ENCODE data around the gene SOCS6. TPM values are rescaled to one million over a fixed set of nuclear protein-coding genes. Genes with fewer than 3 reads are reported as not detected.
"Not testable (repeated sequence)": the region's sequence is repeated elsewhere in the genome, so short reads cannot be mapped to it uniquely, and the experiment has no call there.

The SOCS6 gene
- total RNA-seq, 2 donors from 2014 or later: 15.4 to 16.5 TPM

DNA sequence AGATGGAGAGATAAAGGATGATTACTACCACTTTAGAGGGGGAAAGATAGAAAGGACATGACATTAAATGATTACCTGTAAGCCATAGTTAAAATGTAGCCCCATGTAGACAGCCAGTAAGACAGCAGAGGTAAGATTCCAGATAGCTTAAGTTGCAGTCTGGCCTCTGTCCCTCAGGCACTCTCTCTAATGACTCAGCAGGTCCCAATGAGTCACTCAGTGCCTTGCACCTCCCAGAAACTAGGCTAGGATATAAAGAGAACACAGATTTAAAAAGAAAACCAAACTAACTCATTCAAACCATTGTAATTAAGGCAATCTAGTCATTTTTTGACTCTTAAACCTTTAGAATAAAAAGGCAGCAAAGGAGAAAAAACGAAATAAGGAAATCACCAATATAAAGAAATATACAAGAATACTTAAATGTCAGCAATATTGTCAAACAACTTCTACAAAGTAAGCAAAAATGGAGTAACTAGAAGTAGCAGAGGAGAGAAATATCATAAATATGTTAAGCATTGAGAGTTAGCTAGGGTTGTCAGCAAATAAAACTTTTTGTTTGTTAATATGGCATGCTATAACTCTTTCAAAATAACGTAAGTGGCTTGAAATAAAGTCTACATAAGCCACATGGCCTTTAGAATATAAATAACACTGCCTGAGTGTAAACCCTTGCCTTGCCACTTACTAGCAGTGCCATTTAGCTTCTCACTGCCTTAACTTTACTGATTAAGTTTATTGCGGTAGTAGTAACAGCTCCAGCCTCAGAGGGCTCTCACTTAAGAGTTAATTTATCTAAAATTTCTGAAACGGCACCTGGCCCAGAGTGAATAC lies 48.5 kb downstream of the SOCS6 start:
- DNase-seq (no peak), ATAC-seq (peak; percentile 81 to 95)
- intact Hi-C loops (cut with DNase I): no loop called here

DNA sequence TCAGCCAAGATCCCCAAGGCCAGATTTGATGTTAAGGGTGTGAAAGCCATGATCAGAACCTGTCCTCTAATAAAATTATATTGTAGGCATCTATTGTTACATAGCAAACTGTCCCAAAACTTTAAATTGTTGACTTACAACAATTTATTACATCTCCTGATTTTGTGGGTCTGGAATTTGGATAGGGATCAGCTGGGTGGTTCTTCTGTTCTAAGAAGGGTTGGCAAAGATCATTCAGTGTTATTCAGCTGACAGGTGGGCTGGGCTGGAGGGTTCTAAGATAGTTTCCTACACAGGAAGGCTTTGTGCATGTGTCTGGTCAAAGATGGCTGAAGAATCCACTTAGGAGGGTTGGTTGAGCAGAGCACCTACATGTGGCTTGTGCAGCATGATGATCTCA lies 50.0 kb downstream of the SOCS6 start:
- ATAC-seq (no peak), DNase-seq (no peak)
- intact Hi-C loops (cut with DNase I): no loop called here

DNA sequence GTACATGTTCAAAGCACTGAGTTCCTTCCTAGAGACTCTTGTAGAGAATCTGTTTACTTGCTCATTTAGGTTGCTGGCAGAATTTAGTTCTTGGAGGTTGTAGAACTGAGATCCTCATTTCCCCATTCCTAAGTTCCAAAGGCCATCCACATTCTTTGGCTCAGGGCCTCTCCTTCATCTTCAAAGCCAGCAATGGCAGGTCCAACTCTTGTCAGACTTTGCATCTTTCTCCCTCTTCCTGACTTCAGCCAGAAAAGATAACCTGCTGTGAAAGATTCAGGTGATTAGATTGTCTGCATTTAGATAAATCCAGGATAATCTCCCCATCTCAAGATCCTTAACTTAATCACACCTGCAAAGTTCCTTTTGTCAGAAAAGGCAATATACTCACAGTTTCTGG lies 51.1 kb downstream of the SOCS6 start:
- intact Hi-C loops (cut with DNase I): no loop called here
- ATAC-seq (no peak), DNase-seq (no peak)

DNA sequence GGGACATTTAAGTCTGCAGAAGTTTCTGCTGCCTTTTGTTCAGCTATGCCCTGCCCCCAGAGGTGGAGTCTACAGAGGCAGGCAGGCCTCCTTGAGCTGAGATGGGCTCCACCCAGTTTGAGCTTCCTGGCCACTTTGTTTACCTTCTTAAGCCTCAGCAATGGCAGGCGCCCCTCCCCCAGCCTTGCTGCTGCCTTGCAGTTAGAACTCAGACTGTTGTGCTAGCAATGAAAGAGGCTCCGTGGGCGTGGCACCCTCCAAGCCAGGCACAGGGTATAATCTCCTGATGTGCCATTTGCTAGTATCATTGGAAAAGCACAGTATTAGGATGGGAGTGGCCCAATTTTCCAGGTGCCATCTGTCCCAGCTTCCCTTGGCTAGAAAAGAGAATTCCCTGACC lies 59.6 kb downstream of the SOCS6 start:
- intact Hi-C loops (cut with DNase I); ATAC-seq; DNase-seq: not testable (repeated sequence)

DNA sequence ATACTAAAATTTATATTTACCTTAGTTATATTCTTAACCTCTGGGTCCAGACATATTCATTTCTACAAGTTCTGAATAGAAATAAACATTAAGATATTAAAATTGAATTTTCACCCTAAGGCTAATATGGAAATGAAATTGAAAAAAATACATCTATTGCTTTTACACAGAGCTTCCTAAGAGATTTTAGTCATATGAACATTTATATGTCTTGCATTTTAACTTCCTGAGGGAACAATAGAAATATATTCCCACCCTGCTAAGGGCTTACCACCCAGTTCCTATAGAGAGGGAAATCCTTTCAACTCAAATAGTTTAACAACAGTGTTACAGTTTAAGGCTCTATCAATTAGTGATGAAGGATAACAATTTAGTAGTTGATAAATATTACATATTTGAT lies 60.5 kb downstream of the SOCS6 start:
- no peak for ATAC-seq
- DNase-seq: no peak
- intact Hi-C loops (cut with DNase I): no loop called here

DNA sequence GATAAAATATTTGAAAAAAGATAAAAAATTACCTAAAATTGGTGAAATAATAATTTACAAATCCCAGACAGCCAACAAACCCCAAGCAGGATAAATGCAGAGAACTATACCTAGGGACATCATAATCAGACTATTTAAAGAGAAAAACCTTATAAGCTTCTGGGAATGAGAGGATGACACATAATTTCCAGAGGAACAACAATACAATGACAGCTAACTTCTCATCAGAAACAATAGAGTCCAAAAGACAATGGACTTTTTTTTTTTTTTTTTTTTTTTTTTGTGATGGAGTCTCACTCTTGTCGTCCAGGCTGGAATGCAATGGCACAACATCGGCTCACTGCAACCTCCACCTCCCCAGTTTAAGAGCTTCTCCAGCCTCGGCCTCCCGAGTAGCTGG lies 65.2 kb downstream of the SOCS6 start:
- intact Hi-C loops (cut with DNase I): no loop called here
- no peak for DNase-seq
- ATAC-seq: no peak

DNA sequence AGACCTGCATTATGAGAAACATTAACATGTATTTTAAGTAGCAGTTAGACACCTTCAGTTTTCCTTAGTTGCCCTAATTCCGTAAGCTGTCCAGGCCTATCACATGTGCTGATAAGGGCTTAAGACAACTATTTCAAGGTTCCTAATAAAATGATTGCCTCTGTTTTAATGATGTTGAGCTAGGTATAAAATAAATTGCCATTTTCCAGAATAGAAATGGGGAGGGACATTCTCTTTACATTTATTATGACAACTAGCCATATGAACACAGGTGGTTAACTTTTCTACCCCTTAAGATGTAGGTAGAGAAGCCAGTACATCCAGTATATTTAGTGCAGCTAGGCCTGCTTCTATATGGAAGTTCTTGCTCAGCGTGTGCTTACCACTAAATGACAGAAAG lies 65.9 kb downstream of the SOCS6 start:
- intact Hi-C loops (cut with DNase I): no loop called here
- DNase-seq: no peak
- ATAC-seq: no peak

DNA sequence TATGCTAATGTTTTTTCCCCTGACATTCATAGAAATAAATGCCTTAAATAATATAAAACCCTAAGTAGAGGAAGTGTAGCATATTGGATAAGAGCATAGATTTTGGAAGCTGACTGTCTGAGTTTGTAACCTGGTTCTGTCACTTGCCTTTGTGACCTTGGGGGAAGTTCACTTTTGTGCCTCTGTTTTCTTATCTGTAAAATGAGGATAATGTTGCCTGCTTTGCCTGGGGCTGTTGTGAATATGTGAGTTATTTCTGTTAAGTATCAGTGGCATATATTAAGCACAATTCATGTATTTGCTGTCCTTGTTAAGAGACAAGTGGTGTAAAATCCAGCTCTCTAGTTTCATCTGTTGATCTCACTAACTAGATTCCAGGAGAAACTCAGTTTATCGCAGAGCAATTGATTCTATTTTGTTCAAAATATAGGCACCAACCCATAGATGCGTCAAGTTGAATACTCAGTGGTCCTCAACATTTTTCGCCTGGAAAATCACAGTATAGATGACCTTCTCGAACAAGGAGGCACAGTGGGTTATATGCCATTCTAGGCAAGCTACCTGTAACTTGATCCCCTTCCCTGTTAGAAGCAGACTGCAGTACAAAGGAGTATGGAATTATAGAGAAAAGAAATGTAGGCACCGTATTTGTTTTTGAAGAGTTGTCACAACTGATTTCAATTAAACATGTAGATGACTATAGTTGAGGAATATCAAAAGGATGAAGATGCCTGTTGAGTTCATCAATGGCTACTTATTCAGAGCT lies 67.0 kb downstream of the SOCS6 start:
- DNase-seq (no peak), ATAC-seq (no peak)
- intact Hi-C loops (cut with DNase I): no loop called here

DNA sequence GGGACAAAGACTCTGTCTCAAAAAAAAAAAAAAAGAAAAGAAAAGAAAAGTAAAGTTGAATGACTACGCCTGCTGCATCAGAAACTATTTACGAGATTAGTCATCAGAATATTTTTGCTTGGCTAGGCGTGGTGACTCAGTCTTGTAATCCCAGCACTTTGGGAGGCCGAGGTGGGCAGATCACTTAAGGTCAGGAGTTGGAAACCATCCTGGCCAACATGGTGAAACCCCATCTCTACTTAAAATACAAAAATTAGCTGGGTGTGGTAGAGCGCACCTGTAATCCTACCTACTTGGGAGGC lies 69.2 kb downstream of the SOCS6 start:
- DNase-seq; intact Hi-C loops (cut with DNase I): not testable (repeated sequence)
- ATAC-seq: peak in 1 of 2 donors; percentile 26

DNA sequence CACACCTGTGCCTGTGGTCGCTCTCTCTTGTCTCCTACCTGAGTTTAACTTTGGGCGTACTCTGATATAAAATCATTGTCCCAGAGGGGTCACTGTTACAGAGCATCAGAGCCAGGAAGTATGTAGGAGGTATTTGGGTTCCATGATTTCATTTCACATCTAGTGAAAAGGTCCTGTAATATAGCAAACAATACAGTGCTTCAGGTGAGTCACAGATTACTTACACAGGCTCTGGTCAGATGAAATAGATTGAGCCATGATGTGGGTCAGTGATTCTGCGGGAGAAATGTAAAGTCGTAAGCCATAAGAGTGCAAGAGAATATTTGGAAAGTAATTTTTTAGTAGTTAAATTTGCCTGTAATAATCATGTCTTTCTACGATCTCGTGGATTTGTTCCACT lies 70.2 kb downstream of the SOCS6 start:
- ATAC-seq: no peak
- intact Hi-C loops (cut with DNase I): no loop called here
- DNase-seq: no peak

DNA sequence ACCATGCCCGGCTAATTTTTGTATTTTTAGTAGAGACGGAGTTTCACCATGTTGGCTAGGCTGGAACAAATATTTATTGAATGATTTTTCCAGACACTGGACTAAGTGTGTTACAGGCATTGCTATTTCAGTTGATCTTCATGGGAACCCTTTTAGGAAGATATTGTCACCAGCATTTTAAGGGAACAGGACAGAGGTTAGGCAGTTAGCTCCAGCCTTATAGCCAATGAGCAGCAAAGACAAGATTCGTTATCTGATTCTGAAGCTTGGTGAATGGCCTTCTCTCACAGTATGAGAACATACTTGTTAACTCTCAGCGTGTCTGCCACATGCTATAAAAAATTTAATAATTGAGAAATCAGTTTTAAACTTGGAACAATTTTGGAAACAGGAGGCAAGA lies 73.4 kb downstream of the SOCS6 start:
- no peak for DNase-seq
- intact Hi-C loops (cut with DNase I): no loop called here
- no peak for ATAC-seq

DNA sequence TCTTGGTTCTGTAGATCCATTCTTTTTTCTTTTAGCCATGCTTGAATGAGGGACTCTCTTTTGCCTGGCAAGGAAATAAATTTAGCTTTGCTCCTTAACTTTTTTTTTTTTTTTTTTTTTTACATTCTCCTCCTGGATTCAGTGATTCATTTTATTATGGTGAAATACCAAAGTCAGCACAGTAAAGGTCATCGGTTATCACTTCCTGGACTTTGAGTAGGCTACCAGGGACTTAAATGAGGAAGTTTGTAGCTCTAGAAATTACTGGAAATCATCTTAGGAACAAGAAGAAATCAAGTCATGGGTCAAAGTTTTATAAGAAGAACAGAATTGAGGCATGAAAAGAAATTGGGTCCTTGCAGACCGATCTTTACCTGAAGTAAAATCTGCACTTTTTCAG lies 75.0 kb downstream of the SOCS6 start:
- ATAC-seq: peak in 1 of 2 donors; percentile 30
- intact Hi-C loops (cut with DNase I): no loop called here
- DNase-seq: no peak

DNA sequence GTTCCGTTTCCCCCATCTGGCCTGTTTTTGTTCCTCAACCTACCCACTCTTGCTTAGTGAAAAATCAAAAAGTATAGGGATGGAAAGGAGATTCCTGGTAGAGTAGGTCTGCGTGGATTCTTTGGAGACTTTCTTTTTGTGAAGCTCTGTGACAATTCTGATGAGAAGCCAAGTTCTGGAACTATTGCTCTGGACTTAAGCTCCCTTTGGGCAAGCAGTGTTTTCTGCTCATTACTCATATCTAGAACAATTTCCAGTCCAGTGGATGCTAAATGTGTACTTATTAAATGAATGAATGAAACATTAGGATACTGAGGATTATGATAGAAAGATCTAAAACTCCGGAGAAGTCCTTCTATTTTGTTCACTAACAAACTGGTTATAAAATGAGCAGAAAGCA lies 76.5 kb downstream of the SOCS6 start:
- intact Hi-C loops (cut with DNase I): no loop called here
- ATAC-seq (no peak), DNase-seq (no peak)

DNA sequence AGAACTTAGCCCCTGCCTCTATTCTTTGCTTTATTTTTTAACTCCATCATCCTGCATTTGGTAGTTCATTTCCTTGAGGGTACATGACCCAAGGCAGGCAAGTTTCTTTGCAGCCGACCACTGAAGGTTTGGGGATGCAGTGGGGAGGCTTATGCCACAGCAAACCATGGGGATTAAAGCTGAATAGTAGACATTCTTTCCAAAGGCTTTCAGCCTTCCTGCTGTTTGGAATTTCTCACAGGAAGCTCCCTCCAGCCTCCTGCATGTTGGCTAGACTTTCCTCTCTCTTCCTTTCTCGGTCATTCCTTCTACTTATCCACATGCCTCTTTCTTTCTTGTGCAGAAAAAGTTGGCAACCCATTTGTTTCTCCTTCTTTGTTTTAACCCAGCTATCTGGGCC lies 77.3 kb downstream of the SOCS6 start:
- intact Hi-C loops (cut with DNase I): no loop called here
- ATAC-seq (no peak), DNase-seq (no peak)

DNA sequence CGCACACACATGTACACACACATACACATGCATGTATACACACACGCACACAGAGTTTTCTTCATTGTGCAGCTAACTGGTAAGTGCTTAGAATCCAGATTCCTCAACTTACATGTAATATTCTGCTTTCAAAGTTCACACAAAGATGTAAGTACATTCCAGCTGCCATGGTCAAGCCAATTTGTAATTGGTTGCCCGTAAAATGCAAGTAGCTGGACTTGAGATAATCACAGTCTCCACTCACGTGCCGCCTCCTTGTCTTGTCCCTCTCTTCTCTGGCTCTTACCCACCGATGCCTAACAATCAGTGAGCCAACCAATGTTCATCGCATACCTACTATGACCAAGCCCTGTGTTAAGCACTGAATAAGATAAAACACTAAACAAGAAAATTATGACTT lies 77.8 kb downstream of the SOCS6 start:
- DNase-seq: no peak
- ATAC-seq: no peak
- intact Hi-C loops (cut with DNase I): no loop called here

DNA sequence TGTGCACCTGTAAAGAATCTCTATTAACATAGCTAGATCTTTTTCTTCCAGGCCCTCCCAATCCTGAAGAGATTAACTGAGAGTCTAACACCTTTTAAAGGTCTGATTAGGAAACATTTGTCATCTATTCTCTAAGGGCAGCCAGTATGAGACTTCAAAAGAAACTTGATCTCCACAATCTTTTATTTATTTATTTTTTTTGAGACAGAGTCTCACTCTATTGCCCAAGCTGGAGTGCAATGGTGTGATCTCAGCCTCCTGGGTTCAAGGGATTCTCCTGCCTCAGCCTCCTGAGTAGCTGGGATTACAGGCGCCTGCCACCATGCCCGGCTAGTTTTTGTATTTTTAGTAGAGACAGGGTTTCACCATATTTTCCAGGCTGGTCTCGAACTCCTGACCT lies 78.5 kb downstream of the SOCS6 start:
- DNase-seq; intact Hi-C loops (cut with DNase I); ATAC-seq: not testable (repeated sequence)

DNA sequence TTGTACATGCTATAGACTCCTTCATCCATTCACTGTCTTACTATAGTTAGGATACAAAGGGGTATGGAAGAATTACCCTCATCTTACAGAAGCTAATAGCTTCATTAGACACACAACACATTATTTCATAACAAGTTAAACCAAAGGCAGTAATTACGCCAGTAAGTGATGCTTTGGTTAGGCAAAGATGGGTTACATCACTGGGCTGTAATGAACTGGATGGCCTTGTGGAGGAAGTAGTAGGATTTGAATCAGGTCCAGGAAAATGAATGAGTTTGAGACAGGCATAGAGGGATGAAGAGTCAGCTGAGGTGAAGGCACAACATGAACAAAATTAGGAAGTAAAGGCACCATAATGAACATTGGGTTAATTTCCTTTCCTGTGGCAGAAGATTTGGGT lies 80.1 kb downstream of the SOCS6 start:
- intact Hi-C loops (cut with DNase I): no loop called here
- no peak for ATAC-seq
- no peak for DNase-seq

DNA sequence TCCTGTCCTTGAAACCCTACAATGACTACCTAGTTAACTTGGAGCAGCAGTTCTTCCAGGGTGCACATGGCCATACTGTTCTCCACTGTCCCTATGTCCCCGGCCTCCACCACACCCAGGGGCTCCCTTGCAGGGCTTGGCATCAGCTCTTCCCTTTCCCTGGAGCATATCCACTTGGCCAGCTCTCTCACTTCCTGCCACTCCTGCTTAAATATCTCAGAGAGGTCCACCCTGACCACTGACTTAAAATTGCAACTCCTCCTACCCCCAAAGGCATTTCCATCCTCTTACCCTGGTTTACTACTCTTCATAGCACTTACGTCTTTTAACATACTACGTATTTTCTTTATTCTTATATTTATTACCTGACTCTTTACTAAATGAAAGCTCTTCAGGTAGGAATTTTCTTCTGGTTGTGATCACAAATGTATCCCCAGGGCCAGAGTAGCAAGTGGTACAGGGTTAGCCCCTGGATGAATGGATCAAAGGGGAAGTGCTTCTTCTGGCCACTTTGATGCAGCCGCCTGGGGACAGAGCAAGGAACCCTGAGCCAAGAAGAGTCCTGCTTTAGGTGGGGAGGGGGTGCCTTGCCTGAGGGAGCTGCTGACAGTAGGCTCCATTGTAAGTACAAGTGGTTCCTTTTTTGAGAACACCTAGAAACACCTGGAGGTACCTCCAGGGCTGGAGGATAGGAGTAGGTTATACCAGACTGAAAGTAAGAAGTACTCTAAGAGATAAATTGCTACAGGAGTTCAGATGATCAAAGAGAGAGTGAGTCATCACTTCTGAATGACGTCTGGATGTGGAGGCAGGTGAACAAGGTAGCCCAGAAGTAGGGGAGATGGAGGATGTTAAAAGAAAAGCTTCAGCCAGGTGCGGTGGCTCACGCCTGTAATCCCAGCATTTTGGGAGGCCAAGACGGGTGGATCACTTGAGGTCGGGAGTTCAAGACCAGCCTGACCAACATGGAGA lies 82.2 kb downstream of the SOCS6 start:
- ATAC-seq (no peak), DNase-seq (no peak)
- intact Hi-C loops (cut with DNase I): no loop called here

DNA sequence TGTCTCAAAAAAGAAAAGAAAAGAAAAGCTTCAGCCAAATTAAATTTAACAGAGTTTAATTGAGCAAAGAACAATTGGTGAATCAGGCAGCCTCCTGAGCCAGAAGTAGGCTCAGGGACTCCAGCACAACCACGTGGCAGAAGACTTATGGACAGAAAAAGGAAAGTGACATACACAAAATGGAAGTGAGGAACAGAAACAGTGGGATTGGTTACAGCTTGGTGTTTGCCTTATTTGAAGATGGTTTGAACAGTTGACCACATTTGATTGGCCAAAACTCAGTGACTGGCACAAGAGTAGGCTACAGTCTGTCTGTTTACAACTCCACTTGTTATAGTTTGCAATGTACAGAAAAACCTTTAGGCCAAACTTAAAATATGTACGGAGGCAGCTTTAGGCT lies 83.1 kb downstream of the SOCS6 start:
- intact Hi-C loops (cut with DNase I): no loop called here
- DNase-seq (no peak), ATAC-seq (no peak)
